ENCODE measurements around the gene PRSS2.
"Not testable (repeated sequence)": the region's sequence is repeated elsewhere in the genome, so short reads cannot be mapped to it uniquely, and the experiment has no call there.

The PRSS2 gene

GRCh38 chr7:142770661-142771352, at the start of gene PRSS2:
TSS of gene PRSS2 (plus strand) at chr7:142770970. CDS start at chr7:142770983, 13 bp downstream.
- DNase-seq (ENCODE audit: low spot score): no peak

GRCh38 chr7:142720986-142721385, 49.8 kb upstream of the PRSS2 start:
- no peak for DNase-seq (ENCODE audit: low spot score)

GRCh38 chr7:142722248-142722794, 48.4 kb upstream of the PRSS2 start:
- no peak for DNase-seq (ENCODE audit: low spot score)

- DNase-seq (ENCODE audit: low spot score): no peak
These were observed 37.5 kb upstream of the PRSS2 start for GRCh38 chr7:142733271-142733670.

DNA sequence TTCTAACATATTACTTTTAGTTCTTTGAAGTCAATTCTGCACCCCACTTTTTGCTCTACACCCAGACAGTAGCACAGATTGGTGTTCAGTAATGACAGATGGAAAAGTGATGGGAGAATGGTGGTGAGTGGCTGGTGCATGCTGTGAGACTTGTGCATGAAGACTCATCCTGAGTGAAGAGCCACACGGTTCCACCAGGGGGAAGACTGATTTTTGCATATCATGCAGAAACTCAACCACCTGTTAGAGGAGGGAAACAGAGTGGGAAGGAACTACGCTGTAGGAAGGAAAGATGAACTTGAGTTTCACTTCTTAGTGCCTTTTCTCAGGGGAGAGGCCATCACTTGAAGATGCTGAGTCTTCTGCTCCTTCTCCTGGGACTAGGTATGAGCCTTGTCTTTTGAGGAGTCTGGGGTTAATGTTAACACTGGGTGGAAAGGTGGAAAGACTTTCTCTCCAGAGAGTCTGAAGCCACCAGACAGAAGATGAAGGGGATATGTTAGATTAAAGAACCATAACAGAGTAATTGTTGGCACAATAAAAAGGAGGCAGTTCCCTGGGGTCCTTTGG, 30.8 kb upstream of the PRSS2 start:
- no peak for DNase-seq (ENCODE audit: low spot score)

DNA sequence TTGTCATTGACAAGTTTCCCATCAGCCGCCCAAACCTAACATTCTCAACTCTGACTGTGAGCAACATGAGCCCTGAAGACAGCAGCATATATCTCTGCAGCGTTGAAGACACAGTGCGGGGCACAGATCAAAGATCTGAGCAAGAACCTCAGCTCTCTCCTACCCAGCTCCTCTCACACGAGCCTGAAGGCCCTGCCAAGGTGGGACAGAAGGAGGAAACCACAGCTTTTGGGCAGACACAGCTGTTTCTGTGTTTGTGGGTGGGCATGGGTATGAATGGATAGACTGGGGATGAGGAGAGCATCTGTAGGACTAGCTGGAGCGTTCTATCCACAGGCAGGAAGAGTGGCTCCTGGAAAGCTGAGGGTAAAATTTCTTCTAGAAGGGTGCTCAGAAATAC, 30.0 kb upstream of the PRSS2 start:
- DNase-seq (ENCODE audit: low spot score): no peak

DNA sequence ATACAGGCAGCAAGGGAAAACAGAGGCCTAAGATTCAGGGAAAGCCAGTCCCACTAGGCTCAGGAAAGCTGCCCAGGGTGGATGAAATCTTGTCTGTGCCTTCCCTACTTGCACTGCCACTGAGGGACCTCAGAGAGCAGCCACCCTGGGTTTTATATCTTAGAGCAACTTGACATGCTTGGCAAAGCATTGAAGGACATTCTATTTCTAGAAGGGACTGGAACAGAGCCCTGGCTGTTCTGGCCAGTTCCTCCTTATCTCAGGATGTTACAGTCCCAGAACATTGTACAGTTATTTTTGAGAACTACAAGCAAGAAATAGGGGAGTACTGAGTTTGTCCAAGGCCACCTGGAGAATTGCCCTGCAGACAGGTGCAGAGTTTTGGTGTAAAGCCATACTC, 28.8 kb upstream of the PRSS2 start:
- DNase-seq (ENCODE audit: low spot score): not testable (repeated sequence)

DNA sequence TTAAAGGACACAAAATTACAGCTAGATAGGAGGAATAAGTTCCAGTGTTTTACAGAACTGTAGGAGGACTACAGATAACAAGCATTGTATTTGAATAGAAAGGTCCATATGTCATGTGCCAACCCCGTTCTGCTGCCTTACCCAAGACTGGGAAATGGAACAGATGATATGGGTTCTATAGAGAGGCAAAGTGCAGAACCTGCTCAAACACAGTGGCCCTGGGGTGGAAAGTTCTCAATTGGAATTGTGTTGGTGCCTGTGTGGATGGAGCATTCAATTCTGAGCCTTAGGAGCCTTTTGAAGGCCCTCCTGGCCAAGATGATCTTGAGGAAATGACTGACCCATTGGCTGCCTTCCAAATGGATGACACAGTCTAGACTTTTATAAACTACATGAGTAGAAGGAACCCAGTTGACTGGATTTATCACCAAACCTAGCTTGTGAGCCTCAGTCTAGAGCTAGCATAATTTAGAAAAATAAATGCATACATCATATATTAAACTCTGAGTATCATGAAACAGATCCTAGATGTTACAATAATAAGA, 25.6 kb upstream of the PRSS2 start:
- DNase-seq (ENCODE audit: low spot score): no peak

GRCh38 chr7:142745745-142746144, 25.0 kb upstream of the PRSS2 start:
- no peak for DNase-seq (ENCODE audit: low spot score)

- DNase-seq (ENCODE audit: low spot score): no peak
These were observed 24.5 kb upstream of the PRSS2 start for GRCh38 chr7:142746264-142746663.

DNA sequence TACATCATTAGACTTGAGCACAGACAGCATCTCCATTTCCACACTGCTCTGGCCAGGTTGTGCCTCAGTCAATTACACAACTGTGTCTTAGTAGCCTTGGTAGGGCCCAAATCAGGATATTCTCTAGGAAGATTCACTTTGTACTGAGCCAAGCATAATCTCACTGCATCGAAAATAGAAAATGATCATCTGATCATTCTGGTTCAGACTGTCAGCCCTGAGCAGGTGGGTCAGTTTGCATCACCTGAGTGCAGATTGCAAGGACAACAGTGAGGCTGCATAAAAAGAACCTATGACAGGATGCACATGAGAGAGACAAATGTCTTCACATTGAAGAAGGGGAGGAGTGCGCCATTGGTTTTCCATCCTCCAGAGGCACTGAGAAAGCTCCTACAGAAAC, 22.4 kb upstream of the PRSS2 start:
- DNase-seq (ENCODE audit: low spot score): not testable (repeated sequence)

DNA sequence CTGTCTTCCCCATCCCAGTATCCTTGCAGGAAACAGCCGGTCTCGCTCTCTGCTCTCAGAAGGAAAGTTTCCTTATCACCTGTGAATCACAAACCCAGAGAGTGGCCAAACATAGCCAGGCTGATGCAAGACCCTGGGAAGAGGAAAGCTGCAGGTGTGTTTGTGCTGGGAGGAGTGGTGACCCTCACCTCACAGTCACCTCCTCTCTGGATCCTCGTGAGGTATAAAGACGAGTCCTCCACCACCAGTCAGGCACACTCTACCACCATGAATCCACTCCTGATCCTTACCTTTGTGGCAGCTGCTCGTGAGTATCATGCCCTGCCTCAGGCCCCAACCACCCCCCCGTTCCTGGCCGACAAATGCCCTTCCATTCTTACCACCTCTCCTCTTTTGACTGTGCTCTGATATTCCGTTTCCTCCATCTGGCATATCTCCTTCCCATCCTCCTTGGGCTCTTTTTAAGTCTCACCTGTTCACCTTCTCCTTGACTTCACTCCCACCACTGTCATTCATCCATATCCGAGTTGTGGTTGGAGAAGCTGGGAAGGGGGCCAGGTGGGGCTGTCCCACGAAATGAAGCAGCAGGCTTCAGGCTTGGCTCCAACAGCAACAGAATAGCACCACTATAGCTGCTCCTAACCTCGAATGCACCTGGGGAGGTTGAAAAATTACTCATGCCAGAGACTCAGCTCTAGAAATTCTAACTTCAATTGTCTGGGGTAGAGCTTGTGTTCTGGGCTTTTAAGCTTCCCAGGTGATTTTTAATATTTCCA, 21.4 kb upstream of the PRSS2 start, which contains the start of gene PRSS1:
PRSS1 (plus strand) TSS at position 255 of the 776 bp plus-strand sequence; CDS start at position 268, 13 bp downstream.
- no peak for DNase-seq (ENCODE audit: low spot score)

- no peak for DNase-seq (ENCODE audit: low spot score)
These were observed 20.3 kb upstream of the PRSS2 start for GRCh38 chr7:142750321-142750938.

DNA sequence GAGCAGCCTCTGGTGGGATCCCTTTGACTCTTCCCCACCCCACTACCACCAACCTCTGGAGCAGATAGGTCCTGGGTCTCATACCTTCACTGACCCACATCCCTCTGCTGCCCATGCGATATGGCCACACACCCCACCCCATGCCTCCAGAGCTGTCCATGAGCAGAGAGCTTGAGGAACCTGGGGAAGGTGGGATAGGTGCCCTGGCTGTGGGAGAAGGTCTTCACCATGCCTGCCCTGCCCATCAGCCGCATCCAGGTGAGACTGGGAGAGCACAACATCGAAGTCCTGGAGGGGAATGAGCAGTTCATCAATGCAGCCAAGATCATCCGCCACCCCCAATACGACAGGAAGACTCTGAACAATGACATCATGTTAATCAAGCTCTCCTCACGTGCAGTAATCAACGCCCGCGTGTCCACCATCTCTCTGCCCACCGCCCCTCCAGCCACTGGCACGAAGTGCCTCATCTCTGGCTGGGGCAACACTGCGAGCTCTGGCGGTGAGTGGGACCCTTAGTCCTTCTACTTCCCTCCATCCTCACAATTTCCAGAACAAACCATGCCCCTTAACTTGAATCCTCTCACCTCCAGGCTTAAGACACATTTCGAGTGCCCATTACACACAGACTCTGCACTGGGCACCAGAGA, 19.1 kb upstream of the PRSS2 start:
- DNase-seq (ENCODE audit: low spot score): not testable (repeated sequence)

DNA sequence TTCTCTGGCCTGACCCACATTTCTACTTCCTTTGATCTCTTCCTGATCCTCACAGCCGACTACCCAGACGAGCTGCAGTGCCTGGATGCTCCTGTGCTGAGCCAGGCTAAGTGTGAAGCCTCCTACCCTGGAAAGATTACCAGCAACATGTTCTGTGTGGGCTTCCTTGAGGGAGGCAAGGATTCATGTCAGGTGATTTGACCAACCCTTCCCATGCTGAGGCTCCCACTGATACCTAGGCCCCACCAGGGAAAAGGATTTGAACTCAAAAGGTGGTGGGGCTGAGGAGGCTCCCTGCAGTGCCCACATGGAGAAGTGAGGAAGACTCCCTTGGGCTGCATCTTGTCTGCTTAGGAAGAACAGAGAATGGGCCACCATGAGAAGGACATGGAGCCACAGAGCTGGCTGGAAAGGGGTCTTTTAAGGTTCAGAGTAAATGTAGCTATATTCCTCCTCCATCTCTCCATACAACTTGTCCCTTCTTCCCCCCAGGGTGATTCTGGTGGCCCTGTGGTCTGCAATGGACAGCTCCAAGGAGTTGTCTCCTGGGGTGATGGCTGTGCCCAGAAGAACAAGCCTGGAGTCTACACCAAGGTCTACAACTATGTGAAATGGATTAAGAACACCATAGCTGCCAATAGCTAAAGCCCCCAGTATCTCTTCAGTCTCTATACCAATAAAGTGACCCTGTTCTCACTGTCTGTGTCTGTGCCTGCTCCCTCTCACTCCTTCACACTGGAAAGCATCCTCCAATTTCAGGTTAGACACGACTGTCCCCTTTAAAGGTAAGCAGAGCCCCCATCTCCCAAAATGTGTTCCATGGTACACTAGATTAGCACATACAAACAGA, 18.2 kb upstream of the PRSS2 start:
- DNase-seq (ENCODE audit: low spot score): no peak

- no peak for DNase-seq (ENCODE audit: low spot score)
These were observed 17.4 kb upstream of the PRSS2 start for GRCh38 chr7:142753366-142753765.

- not testable (repeated sequence) for DNase-seq (ENCODE audit: low spot score)
These were observed 16.8 kb upstream of the PRSS2 start for GRCh38 chr7:142753925-142754491.

DNA sequence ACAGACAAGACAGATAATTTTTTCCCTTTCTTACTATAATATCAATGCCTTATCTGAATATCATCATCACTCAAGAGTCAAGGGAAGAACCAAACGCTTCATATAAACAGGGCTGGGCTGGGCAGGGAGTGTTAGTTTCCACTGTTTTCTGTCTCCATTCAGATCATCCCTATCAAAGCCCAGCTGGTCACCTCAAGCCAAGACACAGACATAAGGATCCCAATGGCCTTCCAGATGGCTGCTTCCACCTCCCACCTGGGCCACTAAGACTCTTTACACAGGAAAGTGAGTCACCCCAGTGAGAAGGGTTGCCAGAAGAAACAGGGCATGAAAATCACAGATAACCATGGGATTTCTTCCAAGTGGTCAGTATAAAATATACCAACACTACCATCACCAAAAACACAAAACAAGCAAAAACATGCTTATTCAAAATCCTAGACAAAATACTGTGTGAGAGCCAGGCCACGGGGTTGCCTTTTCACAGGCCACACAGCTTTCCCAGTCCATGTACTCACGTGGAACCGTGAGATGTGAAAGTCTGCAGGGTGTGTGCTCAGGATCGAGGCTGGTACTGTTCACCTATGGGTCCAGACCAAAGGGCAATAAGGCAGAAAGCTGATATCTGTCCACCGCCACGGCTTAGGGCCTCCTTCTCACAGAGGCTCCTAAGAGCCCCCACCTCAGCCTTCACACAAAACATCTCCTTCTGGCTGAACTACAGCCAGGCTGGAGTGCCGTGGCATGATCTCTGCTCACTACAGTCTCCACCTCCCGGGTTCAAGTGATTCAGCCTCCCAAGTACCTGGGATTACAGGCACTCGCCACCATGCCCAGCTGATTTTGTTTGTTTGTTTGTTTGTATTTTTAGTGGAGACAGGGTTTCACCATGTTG, 15.8 kb upstream of the PRSS2 start:
- DNase-seq (ENCODE audit: low spot score): no peak

GRCh38 chr7:142758312-142758711, 12.5 kb upstream of the PRSS2 start:
- not testable (repeated sequence) for DNase-seq (ENCODE audit: low spot score)

All from hepatic stellate cell (primary cell).